HG03280 (cell line): Measurements from ENCODE around the gene EPS8L3.
"Not testable (repeated sequence)": the region's sequence is repeated elsewhere in the genome, so short reads cannot be mapped to it uniquely, and the experiment has no call there.

Source experiments
- ATAC-seq: cut with Tn5 transposase; IDR thresholded peaks from one replicate; pipeline ENCODE4 v1.9.1; 2021; ENCODE audit warnings: mild to moderate bottlenecking, moderate library complexity; ENCODE audit not compliant: unreplicated experiment

The EPS8L3 gene

GRCh38 chr1:109749221-109749620, 14.5 kb downstream of the EPS8L3 start:
- ATAC-seq: no peak

DNA sequence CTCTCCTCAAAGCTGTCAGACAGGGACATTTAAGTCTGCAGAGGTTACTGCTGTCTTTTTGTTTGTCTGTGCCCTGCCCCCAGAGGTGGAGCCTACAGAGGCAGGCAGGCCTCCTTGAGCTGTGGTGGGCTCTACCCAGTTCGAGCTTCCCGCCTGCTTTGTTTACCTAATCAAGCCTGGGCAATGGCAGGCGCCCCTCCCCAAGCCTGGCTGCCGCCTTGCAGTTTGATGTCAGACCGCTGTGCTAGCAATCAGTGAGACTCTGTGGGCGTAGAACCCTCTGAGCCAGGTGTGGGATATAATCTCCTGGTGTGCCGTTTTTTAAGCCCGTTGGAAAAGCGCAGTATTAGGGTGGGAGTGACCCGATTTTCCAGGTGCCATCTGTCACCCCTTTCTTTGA, 15.4 kb downstream of the EPS8L3 start:
- ATAC-seq: not testable (repeated sequence)

DNA sequence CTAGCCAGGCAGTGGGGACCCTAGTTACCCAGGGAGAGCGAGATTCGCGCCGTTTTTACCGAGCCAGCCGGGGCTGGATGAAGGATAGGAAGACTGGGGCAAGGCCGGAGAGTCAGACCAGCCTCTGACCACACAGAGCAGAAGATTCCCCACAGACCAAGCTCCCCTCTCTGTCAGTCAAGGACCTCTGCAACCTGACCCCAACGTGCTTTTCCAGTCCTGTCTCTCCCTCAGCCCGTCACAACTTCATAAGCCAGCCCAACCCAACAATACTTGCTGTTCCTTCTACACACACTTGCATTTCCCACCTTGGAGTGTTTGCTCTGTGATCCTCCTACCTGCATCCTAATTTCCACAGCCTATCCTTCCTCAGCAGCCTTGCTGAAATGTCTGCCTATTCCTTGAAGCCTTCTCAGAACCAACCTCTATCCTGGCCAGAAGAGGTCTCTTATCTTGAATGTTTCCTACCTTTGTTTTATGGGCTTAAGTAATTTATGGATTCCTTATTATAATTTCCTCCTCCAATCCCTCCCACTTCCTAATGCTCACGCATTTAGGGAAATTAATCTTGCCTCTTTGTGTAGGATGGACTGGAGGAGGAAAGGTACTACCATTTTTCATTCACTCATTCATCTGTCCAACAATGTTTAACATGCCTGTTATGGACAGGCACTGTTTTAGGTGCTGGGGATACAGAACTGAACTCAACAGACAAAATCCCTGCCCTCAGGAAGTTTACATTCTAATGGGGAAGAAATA, 22.9 kb downstream of the EPS8L3 start, which contains the start of gene GSTM3:
GSTM3 (minus strand) TSS at position 424 of the 759 bp plus-strand sequence. CDS start 751 bp downstream, outside the sequence.
- no peak for ATAC-seq

DNA sequence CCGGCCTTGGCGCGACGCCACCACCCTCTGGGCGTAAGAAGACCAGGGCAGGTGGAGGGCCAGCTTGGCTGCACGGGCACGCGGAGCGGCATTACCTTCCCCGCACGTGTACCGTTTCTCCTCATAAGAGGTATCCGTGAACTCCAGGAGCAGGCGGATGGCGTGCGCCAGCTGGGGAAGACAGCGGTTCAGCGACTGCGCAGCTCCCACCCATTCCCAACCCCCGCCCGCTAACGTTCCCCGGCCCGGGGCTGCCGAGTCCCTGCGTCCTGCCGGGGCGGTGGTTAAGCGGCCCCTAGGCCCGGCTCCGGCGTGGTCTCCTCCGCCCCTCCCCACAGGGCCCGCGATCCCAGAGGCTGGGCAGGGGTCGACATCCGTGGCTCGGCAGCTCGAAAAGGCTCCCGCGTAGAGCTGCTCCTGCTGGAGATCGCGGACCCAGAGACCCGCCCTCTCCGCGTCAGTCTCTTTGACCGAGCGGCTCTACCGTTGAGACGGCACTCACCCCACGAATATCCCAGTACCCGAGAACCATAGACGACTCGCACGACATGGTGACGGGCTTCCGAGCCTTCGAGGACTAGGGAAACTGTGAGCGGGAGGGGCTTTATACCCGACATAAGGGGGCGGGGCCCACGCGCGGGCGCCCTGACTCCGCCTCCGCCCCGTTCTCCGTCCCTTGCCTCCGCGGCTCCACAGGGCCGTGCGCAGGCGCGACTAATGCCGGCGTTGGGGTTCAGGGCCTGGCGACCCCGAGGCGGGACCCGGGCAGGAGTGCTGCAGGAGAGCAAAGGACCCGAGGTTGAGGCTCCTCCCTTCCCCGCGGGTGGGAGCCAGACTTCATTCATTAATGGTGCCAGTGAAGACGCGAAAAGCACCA, 23.7 kb downstream of the EPS8L3 start:
- peak; percentile 87 for ATAC-seq

GRCh38 chr1:109733236-109733870, 30.4 kb downstream of the EPS8L3 start:
- no peak for ATAC-seq

GRCh38 chr1:109732390-109732881, 31.3 kb downstream of the EPS8L3 start:
- no peak for ATAC-seq

DNA sequence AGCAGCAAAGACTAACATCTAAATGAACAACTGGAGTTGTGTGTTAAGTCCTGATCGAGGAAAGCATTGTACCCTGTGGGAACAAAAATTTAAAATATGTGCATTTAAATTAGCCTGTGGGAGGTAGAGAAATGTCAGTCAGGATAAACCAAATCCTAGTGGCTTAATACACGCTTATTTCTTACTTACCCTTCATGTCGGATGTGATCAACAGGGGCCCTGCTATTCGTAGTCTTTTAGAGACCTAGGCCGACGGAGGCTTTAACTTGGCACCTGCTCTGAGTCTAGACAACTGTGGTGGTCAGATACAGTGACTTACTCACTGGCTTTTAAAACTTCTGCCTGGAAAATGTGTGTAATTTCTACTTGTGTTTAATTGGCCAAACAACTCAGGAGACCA, 33.1 kb downstream of the EPS8L3 start:
- ATAC-seq: no peak

GRCh38 chr1:109728870-109729269, 34.9 kb downstream of the EPS8L3 start:
- ATAC-seq: no peak

DNA sequence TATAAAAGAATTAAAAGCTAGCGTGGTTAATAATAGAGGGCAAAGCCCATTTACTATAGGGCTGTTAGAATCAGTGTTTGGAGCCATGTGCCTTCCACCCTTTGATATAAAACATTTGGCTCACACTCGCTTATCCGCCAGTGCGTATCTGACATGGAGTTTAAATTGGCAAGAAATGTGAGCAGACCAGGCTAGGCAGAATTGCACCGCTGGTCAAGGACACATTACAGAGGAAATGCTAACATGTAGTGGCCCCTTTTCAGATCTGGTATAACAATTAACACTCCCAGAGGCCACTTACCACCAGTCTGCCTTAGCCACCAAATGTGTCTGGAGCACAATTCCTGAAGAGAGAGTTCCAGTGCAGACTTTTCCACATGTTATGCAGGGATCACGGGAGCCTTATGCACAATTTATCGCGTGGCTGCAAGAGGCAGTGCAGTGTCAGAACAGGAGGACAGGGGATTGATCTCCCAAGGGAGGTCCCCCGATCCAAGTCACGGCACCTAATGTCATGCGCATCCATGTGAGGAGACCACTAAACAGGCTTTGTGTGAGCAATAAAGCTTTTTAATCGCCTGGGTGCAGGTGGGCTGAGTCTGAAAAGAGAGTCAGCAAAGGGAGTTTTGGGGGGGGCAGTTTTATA, 36.9 kb downstream of the EPS8L3 start:
- no peak for ATAC-seq

- no peak for ATAC-seq
These were observed 37.7 kb downstream of the EPS8L3 start for GRCh38 chr1:109726007-109726406.

- ATAC-seq: no peak
These were observed 38.2 kb downstream of the EPS8L3 start for GRCh38 chr1:109725510-109725909.

DNA sequence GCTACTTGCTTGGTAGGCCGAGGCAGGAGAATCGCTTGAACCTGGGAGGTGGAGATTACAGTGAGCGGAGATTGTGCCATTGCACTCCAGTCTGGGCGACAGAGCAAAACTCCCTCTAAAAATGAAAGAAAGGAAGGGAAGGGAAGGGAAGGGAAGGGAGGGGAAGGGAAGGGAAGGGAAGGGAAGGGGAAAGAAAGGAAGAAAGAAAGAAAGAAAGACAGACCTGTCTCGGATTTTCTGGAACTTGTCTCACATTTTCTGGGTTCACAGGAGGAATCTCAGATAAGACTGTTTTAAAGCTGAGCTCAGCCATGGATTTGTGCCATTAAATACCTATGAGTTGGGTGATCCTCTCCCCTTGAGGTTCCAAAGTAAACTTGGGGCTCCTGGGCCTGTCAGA, 38.8 kb downstream of the EPS8L3 start:
- ATAC-seq: no peak

DNA sequence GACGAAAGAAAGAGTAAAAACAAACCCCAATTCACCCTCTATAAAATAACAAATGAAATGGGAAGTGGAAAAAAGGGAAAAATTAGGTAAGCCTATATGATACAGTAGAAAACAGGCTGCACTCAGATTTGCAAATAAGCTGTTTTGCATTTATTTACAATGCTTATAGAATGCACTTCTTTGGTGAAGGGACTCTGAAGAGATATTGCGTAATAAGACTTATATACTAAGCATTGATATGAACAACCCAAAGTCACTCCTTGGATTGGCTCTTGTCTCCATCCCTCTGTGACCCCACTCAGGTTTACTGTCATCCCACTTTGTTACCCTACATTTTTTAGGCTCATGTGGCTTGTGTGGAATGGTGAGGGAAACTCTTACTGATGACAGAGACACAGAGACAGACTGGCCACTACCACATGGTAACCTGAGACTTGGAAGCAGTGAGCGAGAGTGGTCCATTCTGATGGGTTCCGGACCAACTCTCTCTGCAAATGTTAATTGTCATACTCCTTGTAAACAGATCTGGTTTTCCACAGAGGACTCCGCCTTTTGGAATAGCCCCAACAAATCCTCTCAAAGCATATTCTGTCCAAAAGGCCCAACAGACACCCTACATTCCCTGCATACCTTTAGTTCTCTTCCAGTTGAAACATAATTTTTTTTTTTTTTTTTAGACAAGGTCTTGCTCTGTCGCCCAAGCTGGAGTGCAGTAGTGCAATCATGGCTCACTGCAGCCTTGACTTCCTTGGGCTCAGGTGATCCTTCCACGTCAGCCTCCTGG, 40.6 kb downstream of the EPS8L3 start:
- no peak for ATAC-seq

GRCh38 chr1:109721971-109722370, 41.8 kb downstream of the EPS8L3 start:
- no peak for ATAC-seq

DNA sequence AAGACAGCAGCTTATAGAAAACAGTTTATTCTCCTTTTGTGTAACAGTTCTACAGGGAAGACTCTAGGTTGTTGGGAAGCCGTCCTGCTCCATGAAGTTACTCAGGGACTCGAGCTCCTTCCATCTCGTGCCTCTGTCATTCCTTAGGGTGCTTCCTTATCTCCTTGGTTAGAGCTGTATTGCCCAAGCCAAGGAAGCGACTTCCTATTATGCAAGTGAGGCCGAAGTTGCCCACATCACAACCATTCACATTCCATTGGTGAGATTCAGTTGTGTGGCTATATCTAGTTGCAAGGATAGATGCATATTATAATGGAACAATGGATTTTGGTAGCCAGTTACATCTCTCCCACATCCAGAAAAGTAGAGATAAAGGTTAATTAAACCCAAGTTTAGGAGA, 42.7 kb downstream of the EPS8L3 start:
- ATAC-seq: no peak

DNA sequence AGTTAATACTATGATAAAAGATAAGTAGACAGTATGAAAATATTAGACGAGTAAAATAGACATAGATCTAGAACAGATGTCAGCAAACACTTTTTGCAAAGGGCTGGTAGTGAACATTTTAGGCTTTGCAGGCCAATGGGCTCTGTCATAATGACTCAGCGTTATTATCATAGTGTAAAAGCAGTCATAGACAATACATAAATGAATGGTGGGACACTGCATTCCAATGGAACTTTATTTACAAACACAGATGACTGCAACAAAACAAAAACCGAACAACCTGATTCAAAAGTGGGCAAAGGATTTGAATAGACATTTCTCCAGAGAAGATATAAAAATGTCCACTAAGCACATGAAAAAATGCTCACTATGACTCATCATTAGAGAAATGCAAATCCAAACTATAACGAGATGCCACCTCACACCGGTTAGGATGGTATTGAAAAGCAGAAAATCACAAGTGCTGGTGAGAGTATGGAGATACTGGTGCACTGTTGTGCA, 44.3 kb downstream of the EPS8L3 start:
- no peak for ATAC-seq

DNA sequence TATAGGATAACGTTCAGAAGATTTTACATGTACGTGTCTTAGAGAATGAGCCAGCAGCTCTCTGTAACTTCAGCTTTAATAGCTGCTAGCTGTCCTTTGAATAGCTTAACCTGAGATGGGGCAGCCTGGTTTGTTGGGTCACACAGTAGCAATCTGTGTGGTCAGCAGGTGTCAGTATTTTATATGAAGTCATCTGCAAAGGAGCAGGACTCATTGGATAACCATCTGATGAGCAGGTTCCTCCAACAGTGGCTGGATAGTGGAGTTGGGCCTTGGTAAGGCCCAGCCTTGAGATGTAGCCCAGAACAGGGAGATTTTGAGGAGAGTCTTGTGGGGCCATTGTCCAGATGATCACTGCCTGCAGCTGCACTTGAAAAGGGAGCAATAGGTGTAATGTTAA, 45.2 kb downstream of the EPS8L3 start:
- ATAC-seq: no peak

DNA sequence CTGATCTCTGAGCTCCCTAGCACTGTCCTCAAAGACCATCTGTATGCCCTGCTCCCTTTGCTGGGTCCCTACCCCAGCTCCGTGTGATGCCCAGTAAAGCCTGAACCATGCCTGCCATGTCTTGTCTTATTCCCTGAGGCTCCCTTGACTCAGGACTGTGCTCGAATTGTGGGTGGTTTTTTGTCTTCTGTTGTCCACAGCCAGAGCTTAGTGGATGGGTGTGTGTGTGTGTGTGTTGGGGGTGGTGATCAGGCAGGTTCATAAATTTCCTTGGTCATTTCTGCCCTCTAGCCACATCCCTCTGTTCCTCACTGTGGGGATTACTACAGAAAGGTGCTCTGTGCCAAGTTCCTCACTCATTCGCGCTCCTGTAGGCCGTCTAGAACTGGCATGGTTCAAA, 46.0 kb downstream of the EPS8L3 start:
- ATAC-seq: no peak

DNA sequence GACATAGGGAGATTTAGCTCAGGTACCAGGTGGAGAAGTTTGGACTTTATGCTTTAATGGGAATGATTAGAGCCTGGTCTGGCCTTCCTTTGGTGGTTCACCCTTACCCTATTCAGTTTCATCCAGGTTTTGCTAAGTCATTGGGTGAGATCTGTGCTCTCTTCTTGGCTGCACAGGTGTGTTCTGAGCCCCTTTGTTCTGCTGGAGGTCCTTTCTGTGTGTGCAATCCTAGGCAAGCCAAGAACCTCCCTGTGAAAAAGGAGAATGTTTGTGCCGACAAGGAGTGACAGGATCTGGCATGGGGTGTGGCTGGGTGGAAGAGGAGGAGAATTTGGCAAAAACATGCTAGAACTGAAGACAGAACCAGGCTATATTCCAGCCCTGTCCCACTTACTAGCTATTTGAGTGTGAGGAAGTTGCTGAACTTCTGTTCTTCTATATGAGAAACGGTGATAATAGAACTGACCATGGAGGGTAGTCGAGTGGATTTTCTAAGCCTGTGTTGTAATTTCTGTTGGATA, 47.1 kb downstream of the EPS8L3 start:
- no peak for ATAC-seq

- no peak for ATAC-seq
These were observed 47.6 kb downstream of the EPS8L3 start for GRCh38 chr1:109716121-109716520.
